ENCODE measurements around the gene FIG4. TPM values are rescaled to one million over a fixed set of nuclear protein-coding genes. Genes with fewer than 3 reads are reported as not detected.
"Not testable (repeated sequence)": the region's sequence is repeated elsewhere in the genome, so short reads cannot be mapped to it uniquely, and the experiment has no call there.

The FIG4 gene
- total and polyA plus RNA-seq, 12 donors, result 9.2 to 25.4 (median 17.8) TPM

DNA sequence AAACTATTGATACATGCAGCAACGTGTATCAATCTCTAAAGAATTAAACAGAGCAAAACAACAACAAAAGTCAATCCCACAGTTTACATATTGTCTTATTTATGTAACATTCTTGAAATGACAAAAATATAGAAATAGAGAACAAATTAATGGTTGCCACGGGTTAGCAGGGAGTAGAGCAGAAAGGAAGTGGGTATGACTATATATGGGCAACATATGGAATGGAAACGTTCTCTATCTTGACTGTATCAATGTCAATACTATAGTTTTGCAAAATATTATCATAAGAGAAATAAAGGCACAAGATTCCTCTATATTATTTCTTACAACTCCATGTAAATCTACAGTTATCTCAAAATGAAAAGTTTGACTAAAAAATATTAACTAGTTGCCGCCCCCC is 12.9 kb upstream of the FIG4 start:
- Histone ChIP-seq H3K27me3 (no peaks in the 10 kb centered on the region), H3K27ac (no peak overlapping the region), H3K9me3 (replicated peaks in 1 of 3) (no peaks in the 10 kb centered on the region), H3K36me3 (replicated peaks in 1 of 2) (no peaks in the 10 kb centered on the region), H3K4me3 (no peak overlapping the region), H3K4me1 (replicated peaks in 1 of 2) (no peaks in the 10 kb centered on the region)
- DNase-seq, result no peak
- intact Hi-C loops (cut with DNase I), result no loop called here
- 73 to 80% (median 79%) methylated on average over 4 of the region's 4 CpGs for WGBS, 4 donors
- TF ChIP-seq POLR2A (IDR thresholded peaks at IDR 0.05), result no peak
- TF ChIP-seq, protein P1, sequence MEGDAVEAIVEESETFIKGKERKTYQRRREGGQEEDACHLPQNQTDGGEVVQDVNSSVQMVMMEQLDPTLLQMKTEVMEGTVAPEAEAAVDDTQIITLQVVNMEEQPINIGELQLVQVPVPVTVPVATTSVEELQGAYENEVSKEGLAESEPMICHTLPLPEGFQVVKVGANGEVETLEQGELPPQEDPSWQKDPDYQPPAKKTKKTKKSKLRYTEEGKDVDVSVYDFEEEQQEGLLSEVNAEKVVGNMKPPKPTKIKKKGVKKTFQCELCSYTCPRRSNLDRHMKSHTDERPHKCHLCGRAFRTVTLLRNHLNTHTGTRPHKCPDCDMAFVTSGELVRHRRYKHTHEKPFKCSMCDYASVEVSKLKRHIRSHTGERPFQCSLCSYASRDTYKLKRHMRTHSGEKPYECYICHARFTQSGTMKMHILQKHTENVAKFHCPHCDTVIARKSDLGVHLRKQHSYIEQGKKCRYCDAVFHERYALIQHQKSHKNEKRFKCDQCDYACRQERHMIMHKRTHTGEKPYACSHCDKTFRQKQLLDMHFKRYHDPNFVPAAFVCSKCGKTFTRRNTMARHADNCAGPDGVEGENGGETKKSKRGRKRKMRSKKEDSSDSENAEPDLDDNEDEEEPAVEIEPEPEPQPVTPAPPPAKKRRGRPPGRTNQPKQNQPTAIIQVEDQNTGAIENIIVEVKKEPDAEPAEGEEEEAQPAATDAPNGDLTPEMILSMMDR (IDR thresholded peaks at IDR 0.05), result no peak

DNA sequence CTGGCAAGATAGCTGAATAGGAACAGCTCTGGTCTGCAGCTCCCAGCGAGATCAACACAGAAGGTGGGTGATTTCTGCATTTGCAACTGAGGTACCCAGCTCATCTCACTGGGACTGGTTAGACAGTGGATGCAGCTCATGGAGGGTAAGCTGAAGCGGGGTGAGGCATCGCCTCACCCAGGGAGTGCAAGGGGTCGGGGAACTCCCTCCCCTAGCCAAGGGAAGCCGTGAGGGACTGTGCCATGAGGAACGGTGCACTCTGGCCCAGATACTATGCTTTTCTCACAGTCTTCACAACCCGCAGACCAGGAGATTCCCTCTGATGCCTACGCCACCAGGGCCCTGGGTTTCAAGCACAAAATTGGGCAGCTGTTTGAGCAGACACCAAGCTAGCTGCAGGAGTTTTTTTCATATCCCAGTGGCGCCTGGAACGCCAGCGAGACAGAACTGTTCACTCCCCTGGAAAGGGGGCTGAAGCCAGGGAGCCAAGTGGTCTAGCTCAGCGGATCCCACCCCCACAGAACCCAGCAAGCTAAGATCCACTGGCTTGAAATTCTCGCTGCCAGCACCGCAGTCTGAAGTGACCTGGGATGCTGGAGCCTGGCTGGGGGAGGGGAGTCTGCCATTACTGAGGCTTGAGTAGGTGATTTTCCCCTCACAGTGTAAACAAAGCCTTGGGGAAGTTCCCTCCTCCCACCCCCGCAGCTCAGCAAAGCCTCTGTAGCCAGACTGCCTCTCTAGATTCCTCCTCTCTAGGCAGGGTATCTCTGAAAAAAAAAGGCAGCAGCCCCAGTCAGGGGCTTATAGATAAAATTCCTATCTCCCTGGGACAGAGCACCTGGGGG is 12.2 kb upstream of the FIG4 start:
- H3K4me3 ChIP-seq; H3K4me1 ChIP-seq (replicated peaks in 1 of 2); H3K9me3 ChIP-seq (replicated peaks in 1 of 3); DNase-seq; intact Hi-C loops (cut with DNase I); H3K36me3 ChIP-seq (replicated peaks in 1 of 2); H3K27ac ChIP-seq; H3K27me3 ChIP-seq: not testable (repeated sequence)
- 74 to 82% (median 79%) methylated on average over 10 to 15 of the region's 15 CpGs for WGBS, 4 donors

DNA sequence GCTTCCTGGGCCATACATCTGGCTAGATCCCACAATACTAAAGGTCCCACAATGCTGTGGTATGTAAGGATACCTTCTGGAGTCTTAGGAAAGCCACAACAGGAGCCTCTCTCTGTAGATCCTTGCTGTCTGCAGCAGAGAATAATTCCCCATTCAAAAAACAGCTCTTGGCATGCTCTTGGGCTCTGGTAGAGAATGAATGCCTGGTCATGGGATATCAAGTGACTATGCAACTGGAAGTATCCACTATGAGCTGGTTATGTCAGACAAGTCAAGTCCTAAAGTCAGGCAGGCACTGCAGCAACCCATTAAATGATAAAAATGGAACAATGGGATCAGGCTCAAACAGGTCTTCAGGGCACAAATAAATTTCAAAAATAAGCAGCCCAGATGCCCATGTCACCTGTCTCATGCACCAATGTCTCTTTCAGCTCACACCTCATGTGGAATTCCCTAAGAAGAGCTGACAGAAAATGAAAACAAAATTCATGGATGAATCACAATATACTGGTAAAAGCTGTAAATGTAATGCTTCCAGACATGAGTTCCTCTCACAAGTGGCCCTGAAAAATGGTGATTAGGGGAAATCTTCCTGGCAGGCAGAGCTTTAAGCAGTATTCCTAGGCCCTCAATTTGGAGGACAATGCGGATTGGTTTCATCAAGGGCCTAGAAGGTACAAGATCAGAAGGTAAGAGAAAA is 4.4 kb upstream of the FIG4 start:
- Histone ChIP-seq H3K9me3 (replicated peaks in 1 of 3) (no peaks in the 10 kb centered on the region), H3K27ac (peak overlapping the region in 1 of 5 donors; percentile 28), H3K4me1 (replicated peaks in 1 of 2) (peaks cover 10 to 11% of the 10 kb centered on the region in 2 donors), H3K36me3 (replicated peaks in 1 of 2) (no peaks in the 10 kb centered on the region), H3K4me3 (no peak overlapping the region), H3K27me3 (no peaks in the 10 kb centered on the region)
- no peak for DNase-seq
- TF ChIP-seq, protein P1 (IDR thresholded peaks at IDR 0.05), result no peak
- no peak for TF ChIP-seq POLR2A (IDR thresholded peaks at IDR 0.05)
- 95 to 100% (median 98%) methylated on average over 1 of the region's 1 CpG for WGBS, 4 donors
- intact Hi-C loops (cut with DNase I), result no loop called here

DNA sequence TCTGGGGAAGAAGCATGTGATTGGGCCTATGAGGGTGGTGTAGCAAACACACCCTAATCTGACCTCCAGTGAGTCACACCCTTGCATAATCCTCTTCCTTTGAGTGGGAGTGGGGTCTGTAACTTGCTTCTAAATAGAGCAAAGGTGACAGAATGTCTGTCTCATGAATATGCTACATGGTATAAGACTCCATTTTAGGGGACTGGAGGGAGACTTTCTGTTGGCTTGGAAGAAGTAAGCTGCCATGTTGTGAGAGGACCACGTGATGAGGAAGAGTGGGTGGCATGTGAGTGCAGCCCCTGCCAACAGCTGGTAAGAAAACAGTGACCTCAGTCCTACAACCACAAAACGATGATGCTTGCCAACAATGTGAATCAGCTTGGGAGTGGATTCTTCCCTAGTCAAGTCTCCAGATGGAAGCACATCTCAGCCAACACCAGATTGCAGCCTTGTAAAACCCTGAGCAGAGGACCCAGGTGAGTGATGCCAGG is 3.8 kb upstream of the FIG4 start:
- Histone ChIP-seq H3K27me3 (no peaks in the 10 kb centered on the region), H3K4me1 (replicated peaks in 1 of 2) (peaks cover 15 to 16% of the 10 kb centered on the region in 2 donors), H3K4me3 (no peak overlapping the region), H3K36me3 (replicated peaks in 1 of 2) (no peaks in the 10 kb centered on the region), H3K9me3 (replicated peaks in 1 of 3) (no peaks in the 10 kb centered on the region), H3K27ac (peak overlapping the region in 1 of 5 donors; percentile 28)
- intact Hi-C loops (cut with DNase I), result no loop called here
- TF ChIP-seq, protein P1 (IDR thresholded peaks at IDR 0.05), result no peak
- no peak for TF ChIP-seq POLR2A (IDR thresholded peaks at IDR 0.05)
- WGBS, 4 donors, result 39 to 57% (median 51%) methylated on average over 2 of the region's 2 CpGs
- peak in 1 of 7 donors; percentile 6 for DNase-seq
